GM06990 (cell line): ENCODE results near the gene RANBP6.

Experiments used
- DNase-seq: peaks from one replicate; pipeline ENCODE4 v3.0.0-alpha.2; 2011; ENCODE audit not compliant: insufficient read length; ENCODE audit errors: extremely low read depth
- H3K27me3 ChIP-seq: replicated peaks from 2 replicates; pipeline ENCODE4 v1.6.0; 2011; ENCODE audit warnings: low read length; ENCODE audit not compliant: control insufficient read depth, insufficient read depth
- H3K36me3 ChIP-seq: 2 replicates; pipeline ENCODE4 v1.5.1; 2011; ENCODE audit warnings: low read length; ENCODE audit not compliant: control insufficient read depth, insufficient read depth
- H3K4me3 ChIP-seq: replicated peaks from 2 replicates; pipeline ENCODE4 v1.5.1; 2011; ENCODE audit warnings: low read depth, mild to moderate bottlenecking, control low read depth, low read length
- CTCF ChIP-seq: IDR thresholded peaks from 2 replicates; pipeline ENCODE4 v1.5.1; 2011; ENCODE audit warnings: low read length, control low read depth, mild to moderate bottlenecking, inconsistent platforms; ENCODE audit not compliant: insufficient read depth, poor library complexity, severe bottlenecking

The RANBP6 gene

GRCh38 chr9:6008169-6008979, 7.0 kb downstream of the RANBP6 start:
- H3K36me3 ChIP-seq = no peaks in the 10 kb centered on the region
- no peaks in the 10 kb centered on the region for H3K27me3 ChIP-seq
- TF ChIP-seq CTCF = no peak
- peak overlapping the region; percentile 73 for H3K4me3 ChIP-seq
- peak; percentile 93 for DNase-seq

DNA sequence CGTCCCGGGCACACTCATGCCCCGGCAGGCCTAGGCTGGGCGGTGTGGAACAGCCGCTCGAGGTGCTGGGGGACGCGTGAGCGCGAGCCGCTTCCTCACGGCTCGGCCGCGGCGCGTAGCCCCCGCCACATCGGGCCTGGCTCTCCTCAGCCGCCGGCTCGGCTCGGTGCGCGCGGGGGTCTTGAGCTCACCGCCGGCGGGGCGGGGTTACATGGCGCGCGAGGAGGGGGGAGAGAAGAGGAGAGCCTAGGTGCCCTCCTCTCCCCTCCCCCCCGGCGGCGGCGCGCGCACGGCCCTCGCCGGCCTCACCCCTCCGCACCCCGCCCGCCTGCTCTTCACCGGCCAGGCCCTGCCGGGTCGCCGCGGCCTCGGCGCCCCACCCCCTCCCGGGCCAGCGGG, 7.7 kb downstream of the RANBP6 start:
- H3K36me3 ChIP-seq = no peaks in the 10 kb centered on the region
- peak; percentile 86 for DNase-seq
- no peaks in the 10 kb centered on the region for H3K27me3 ChIP-seq
- TF ChIP-seq CTCF = no peak
- H3K4me3 ChIP-seq = peak overlapping the region; percentile 73

GRCh38 chr9:6007058-6007769, 8.2 kb downstream of the RANBP6 start:
- TF ChIP-seq CTCF = no peak
- peak; percentile 93 for DNase-seq
- peak overlapping the region; percentile 73 for H3K4me3 ChIP-seq
- H3K36me3 ChIP-seq = no peaks in the 10 kb centered on the region
- H3K27me3 ChIP-seq = no peaks in the 10 kb centered on the region

DNA sequence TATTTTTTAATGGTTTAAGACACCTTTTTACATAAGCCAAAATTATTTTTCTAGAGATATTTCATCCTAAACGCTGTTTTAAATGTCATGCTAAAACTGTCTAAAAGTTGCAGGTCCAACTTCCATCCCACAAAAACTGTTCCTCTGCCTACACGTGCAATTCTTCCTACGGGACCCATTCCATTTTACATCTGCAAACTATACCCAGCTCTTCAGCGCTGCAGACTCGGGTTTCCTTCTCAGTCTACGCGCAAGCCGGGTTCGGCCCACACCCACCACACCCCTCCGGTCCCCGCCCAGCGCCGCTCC, 8.7 kb downstream of the RANBP6 start:
- peak overlapping the region; percentile 73 for H3K4me3 ChIP-seq
- DNase-seq = no peak
- H3K27me3 ChIP-seq = no peaks in the 10 kb centered on the region
- H3K36me3 ChIP-seq = no peaks in the 10 kb centered on the region
- TF ChIP-seq CTCF = no peak

DNA sequence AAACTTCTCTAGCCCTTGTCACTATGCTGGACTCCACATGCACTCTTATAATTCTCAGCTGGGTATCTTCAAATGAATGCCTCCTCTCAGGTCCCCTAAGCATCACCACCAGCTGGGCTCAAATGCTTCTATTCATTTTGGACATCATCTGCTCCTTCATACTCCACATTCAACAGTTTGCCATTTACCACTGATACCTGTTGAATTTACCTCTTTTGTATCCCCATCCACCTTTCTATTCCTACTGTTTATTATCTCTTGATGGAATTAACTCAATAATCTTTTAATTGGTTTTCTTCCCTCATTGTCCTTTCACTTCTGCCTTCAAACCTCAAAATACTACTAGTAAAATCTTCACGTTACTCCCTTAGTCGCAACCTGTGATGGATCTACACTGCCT, 14.5 kb downstream of the RANBP6 start:
- H3K27me3 ChIP-seq = no peaks in the 10 kb centered on the region
- H3K36me3 ChIP-seq = no peaks in the 10 kb centered on the region
- no peak overlapping the region for H3K4me3 ChIP-seq
- no peak for DNase-seq
- no peak for TF ChIP-seq CTCF
